H9 (cell line): Measurements from ENCODE around the gene SIL1. TPM values are rescaled to one million over a fixed set of nuclear protein-coding genes. Genes with fewer than 3 reads are reported as not detected.

Source experiments
- DNase-seq: peaks from one replicate; pipeline ENCODE4 v3.0.0-alpha.2; 2017
- H2AFZ ChIP-seq: one replicate; pipeline ENCODE4 v1.6.1; 2013; ENCODE audit warnings: mild to moderate bottlenecking, low read length, control low read depth, moderate library complexity
- H2AK5ac ChIP-seq: 2 replicates; pipeline ENCODE4 v1.6.1; 2013; ENCODE audit warnings: low read length, control low read depth, mixed read lengths; ENCODE audit not compliant: insufficient read length
- H2BK120ac ChIP-seq: one replicate; pipeline ENCODE4 v1.6.1; 2013; ENCODE audit warnings: low read depth, mild to moderate bottlenecking, low read length, control low read depth, inconsistent platforms; ENCODE audit not compliant: poor library complexity, severe bottlenecking
- H2BK12ac ChIP-seq: 2 replicates; pipeline ENCODE4 v1.6.1; 2013; ENCODE audit warnings: low read length, control low read depth, mixed read lengths, low read depth; ENCODE audit not compliant: insufficient read length
- H2BK15ac ChIP-seq: 2 replicates; pipeline ENCODE4 v1.6.1; 2013; ENCODE audit warnings: low read depth, low read length, control low read depth
- H2BK20ac ChIP-seq: one replicate; pipeline ENCODE4 v1.6.1; 2013; ENCODE audit warnings: low read depth, mild to moderate bottlenecking, low read length, control low read depth, inconsistent platforms; ENCODE audit not compliant: poor library complexity, severe bottlenecking
- H2BK5ac ChIP-seq: 2 replicates; pipeline ENCODE4 v1.6.1; 2013; ENCODE audit warnings: low read length, control low read depth, mixed read lengths; ENCODE audit not compliant: insufficient read length
- H3K14ac ChIP-seq: 2 replicates; pipeline ENCODE4 v1.6.1; 2013; ENCODE audit warnings: low read length, control low read depth; ENCODE audit not compliant: insufficient read depth
- H3K18ac ChIP-seq: 2 replicates; pipeline ENCODE4 v1.6.1; 2013; ENCODE audit warnings: low read depth, mild to moderate bottlenecking, mixed read lengths, low read length, control low read depth; ENCODE audit not compliant: insufficient read length
- H3K23ac ChIP-seq: 2 replicates; pipeline ENCODE4 v1.6.1; 2013; ENCODE audit warnings: low read length, control low read depth, mixed read lengths, low read depth; ENCODE audit not compliant: insufficient read length
- H3K23me2 ChIP-seq: 2 replicates; pipeline ENCODE4 v1.6.1; 2013; ENCODE audit warnings: low read depth, mild to moderate bottlenecking, mixed read lengths, low read length, control low read depth; ENCODE audit not compliant: insufficient read length, poor library complexity, severe bottlenecking
- H3K27ac ChIP-seq: 2 replicates; pipeline ENCODE4 v1.5.1; 2013; ENCODE audit warnings: low read length, control low read depth, mixed read lengths, low read depth; ENCODE audit not compliant: insufficient read length
- H3K27me3 ChIP-seq: 2 replicates; pipeline ENCODE4 v1.6.1; 2013; ENCODE audit warnings: low read length, control low read depth, inconsistent platforms; ENCODE audit not compliant: insufficient read depth
- H3K4ac ChIP-seq: 2 replicates; pipeline ENCODE4 v1.6.1; 2013; ENCODE audit warnings: low read depth, mild to moderate bottlenecking, control low read depth, inconsistent platforms, low read length, moderate library complexity
- H3K4me1 ChIP-seq: 2 replicates; pipeline ENCODE4 v1.6.1; 2013; ENCODE audit warnings: low read length, control low read depth, inconsistent platforms; ENCODE audit not compliant: insufficient read depth
- H3K4me2 ChIP-seq: 2 replicates; pipeline ENCODE4 v1.6.1; 2013; ENCODE audit warnings: low read length, control low read depth, mixed read lengths; ENCODE audit not compliant: insufficient read length, insufficient read depth
- H3K56ac ChIP-seq: 2 replicates; pipeline ENCODE4 v1.6.1; 2013; ENCODE audit warnings: low read depth, mild to moderate bottlenecking, mixed read lengths, low read length, control low read depth; ENCODE audit not compliant: insufficient read length
- H3K79me1 ChIP-seq: 2 replicates; pipeline ENCODE4 v1.6.1; 2013; ENCODE audit warnings: low read depth, mild to moderate bottlenecking, moderate library complexity, low read length, control low read depth, inconsistent platforms; ENCODE audit not compliant: insufficient read depth, poor library complexity, severe bottlenecking
- H3K79me2 ChIP-seq: 2 replicates; pipeline ENCODE4 v1.6.1; 2013; ENCODE audit warnings: low read length, control low read depth, inconsistent platforms; ENCODE audit not compliant: insufficient read depth
- H3K9ac ChIP-seq: 2 replicates; pipeline ENCODE4 v1.6.1; 2013; ENCODE audit warnings: low read length, control low read depth, mixed read lengths; ENCODE audit not compliant: insufficient read length; ENCODE audit errors: extremely low read depth
- H3K9me3 ChIP-seq: one replicate; pipeline ENCODE4 v1.6.1; 2013; ENCODE audit warnings: low read depth, low read length, inconsistent platforms; ENCODE audit not compliant: control insufficient read depth
- H3T11ph ChIP-seq: one replicate; pipeline ENCODE4 v1.6.1; 2013; ENCODE audit warnings: mild to moderate bottlenecking, low read length, control low read depth, inconsistent platforms
- H4K20me1 ChIP-seq: one replicate; pipeline ENCODE4 v1.6.1; 2013; ENCODE audit not compliant: control insufficient read depth, insufficient read length, insufficient read depth
- H4K5ac ChIP-seq: 2 replicates; pipeline ENCODE4 v1.6.1; 2013; ENCODE audit warnings: low read depth, mild to moderate bottlenecking, mixed read lengths, low read length, control low read depth; ENCODE audit not compliant: insufficient read length
- H4K8ac ChIP-seq: replicated peaks from 2 replicates; pipeline ENCODE4 v1.6.1; 2013; ENCODE audit warnings: low read length, control low read depth, mixed read lengths, low read depth; ENCODE audit not compliant: insufficient read length
- H4K91ac ChIP-seq: 2 replicates; pipeline ENCODE4 v1.6.1; 2013; ENCODE audit warnings: low read depth, mild to moderate bottlenecking, moderate library complexity, mixed read lengths, low read length, control low read depth; ENCODE audit not compliant: insufficient read length
- H3K27ac Mint-ChIP-seq, 3 experiments: 2 replicates in 2 of 3; 3 replicates in 1 of 3; pipeline ENCODE4 v1.8.0; 2020 to 2021; ENCODE audit warnings: mixed read lengths in 3 of 3, mild to moderate bottlenecking in 1 of 3, moderate library complexity in 1 of 3
- H3K27me3 Mint-ChIP-seq: 2 replicates; pipeline ENCODE4 v1.8.0; 2021; ENCODE audit warnings: low read depth, mild to moderate bottlenecking, moderate library complexity, mixed read lengths
- H3K36me3 Mint-ChIP-seq, 3 experiments: 2 replicates in 2 of 3; 3 replicates in 1 of 3; pipeline ENCODE4 v1.8.0; 2020 to 2021; ENCODE audit warnings: low read depth in 3 of 3, mixed read lengths in 3 of 3; ENCODE audit not compliant: insufficient read depth in 1 of 3
- H3K4me1 Mint-ChIP-seq, 2 experiments: 2 replicates each; pipeline ENCODE4 v1.8.0; 2020; ENCODE audit warnings: mixed read lengths in 2 of 2
- H3K4me3 Mint-ChIP-seq, 2 experiments: 2 replicates in 1 of 2; 3 replicates in 1 of 2; pipeline ENCODE4 v1.8.0; 2020 to 2021; ENCODE audit warnings: mild to moderate bottlenecking in 2 of 2, mixed read lengths in 2 of 2, moderate library complexity in 1 of 2
- H3K9me3 Mint-ChIP-seq, 2 experiments: 2 replicates in 1 of 2; 3 replicates in 1 of 2; pipeline ENCODE4 v1.8.0; 2020; ENCODE audit warnings: mild to moderate bottlenecking in 2 of 2, mixed read lengths in 2 of 2, moderate library complexity in 1 of 2
- CTCF ChIP-seq: fragments of 200-600 bp; sonication (generic); conservative IDR thresholded peaks from 3 replicates; pipeline ENCODE4 v1.8.0; 2021; ENCODE audit warnings: antibody characterized with exemption, mild to moderate bottlenecking
- WGBS: extraction: QIAGEN DNeasy Blood & Tissue Kit; methylation state at CpG from one replicate; pipeline ENCODE4 v1.1.7; 2013; ENCODE audit warnings: missing lambda C conversion rate, low lambda C conversion rate, mixed read lengths; ENCODE audit not compliant: insufficient read length; ENCODE audit errors: extremely low coverage; 5-methylcytosine and 5-hydroxymethylcytosine counted together
- total RNA-seq: library from RNA; stranded (reverse); gene quantifications from 2 replicates; pipeline ENCODE4 v1.2.1, GENCODE V29; 2021

The SIL1 gene
- total RNA-seq, 1 experiment from 2014 or later = 10.6 TPM

GRCh38 chr5:139190125-139190524 is 8.0 kb downstream of the SIL1 start:
- Mint-ChIP-seq H3K27me3 (no peaks in the 10 kb centered on the region), H3K4me1 (no peaks in the 10 kb centered on the region), H3K4me3 (no peak overlapping the region), H3K27ac (no peak overlapping the region), H3K36me3 (peaks cover 0 to 4% (median 4%) of the 10 kb centered on the region in 3 experiments; a peak in 2 of 7 replicates), H3K9me3 (no peaks in the 10 kb centered on the region)
- Histone ChIP-seq H3K9me3 (no peaks in the 10 kb centered on the region), H3K9ac (no peak overlapping the region), H4K8ac (no peak overlapping the region), H2BK5ac (no peak overlapping the region), H2BK15ac (no peak overlapping the region), H3K23me2 (no peaks in the 10 kb centered on the region), H4K5ac (no peak overlapping the region), H3K23ac (no peak overlapping the region), H2BK12ac (no peak overlapping the region), H4K20me1 (no peaks in the 10 kb centered on the region), H3K4ac (no peak overlapping the region), H4K91ac (no peak overlapping the region), H3K79me1 (no peaks in the 10 kb centered on the region), H3K27ac (no peak overlapping the region), H2AK5ac (no peak overlapping the region), H3K79me2 (no peaks in the 10 kb centered on the region), H2BK120ac (no peak overlapping the region), H3K56ac (no peak overlapping the region), H3K27me3 (no peaks in the 10 kb centered on the region), H2AFZ (no peak overlapping the region), H3K4me2 (no peak overlapping the region), H3K4me1 (no peaks in the 10 kb centered on the region), H3K14ac (no peak overlapping the region), H2BK20ac (no peak overlapping the region), H3T11ph (no peak overlapping the region), H3K18ac (no peak overlapping the region)
- no CpG with 5 or more reads among the region's 3 CpGs for WGBS
- no peak for TF ChIP-seq CTCF
- DNase-seq = no peak
